Activated CD4-positive, alpha-beta T cell treated with anti-CD3 and anti-CD28 coated beads, Interleukin-2, Interleukin-4, amounts not matched to agents 100 ng/mL and 50 ng/mL, durations not matched to agents 16 hours and 8 hours (primary cell): ENCODE measurements around the gene ABI2.
A peak's percentile ranks its signal among the peaks of the same experiment; 100 is the strongest.
"Not testable (repeated sequence)": the region's sequence is repeated elsewhere in the genome, so short reads cannot be mapped to it uniquely, and the experiment has no call there.

Experiments used
- DNase-seq: peaks from one replicate; pipeline ENCODE4 v3.0.0-alpha.2; 2020; ENCODE audit warnings: low spot score

Gene ABI2

GRCh38 chr2:203327901-203328759 is at the start of gene ABI2:
Gene ABI2 (plus strand): TSS chr2:203328394. CDS start chr2:203328515, 121 bp downstream.
- DNase-seq: peak; percentile 73

GRCh38 chr2:203279288-203279687 is 48.9 kb upstream of the ABI2 start:
- DNase-seq: no peak

- no peak for DNase-seq
These were observed 47.6 kb upstream of the ABI2 start for GRCh38 chr2:203280428-203281064.

GRCh38 chr2:203282101-203282500 is 46.1 kb upstream of the ABI2 start:
- DNase-seq: no peak

GRCh38 chr2:203286532-203286931 is 41.7 kb upstream of the ABI2 start:
- no peak for DNase-seq

GRCh38 chr2:203301667-203302066 is 26.5 kb upstream of the ABI2 start:
- no peak for DNase-seq

GRCh38 chr2:203302586-203302985 is 25.6 kb upstream of the ABI2 start:
- not testable (repeated sequence) for DNase-seq

GRCh38 chr2:203310688-203311436 is 17.3 kb upstream of the ABI2 start:
- no peak for DNase-seq

GRCh38 chr2:203326356-203326755 is 1.8 kb upstream of the ABI2 start:
- DNase-seq: peak; percentile 48

- no peak for DNase-seq
These were observed 653 bp upstream of the ABI2 start for GRCh38 chr2:203327582-203327900.

- peak; percentile 41 for DNase-seq
These were observed 756 bp downstream of the ABI2 start for GRCh38 chr2:203328760-203329540.

- no peak for DNase-seq
These were observed 2.2 kb downstream of the ABI2 start for GRCh38 chr2:203330434-203330833.

- DNase-seq: no peak
These were observed 10.1 kb downstream of the ABI2 start for GRCh38 chr2:203338322-203338721.

- no peak for DNase-seq
These were observed 12.7 kb downstream of the ABI2 start for GRCh38 chr2:203340791-203341487.

- DNase-seq: no peak
These were observed 13.6 kb downstream of the ABI2 start for GRCh38 chr2:203341741-203342310.

GRCh38 chr2:203342374-203342773 is 14.2 kb downstream of the ABI2 start:
- not testable (repeated sequence) for DNase-seq

GRCh38 chr2:203344667-203345066 is 16.5 kb downstream of the ABI2 start:
- DNase-seq: no peak

- no peak for DNase-seq
These were observed 18.4 kb downstream of the ABI2 start for GRCh38 chr2:203346612-203347011.

GRCh38 chr2:203347375-203347774 is 19.2 kb downstream of the ABI2 start:
- DNase-seq: no peak

- no peak for DNase-seq
These were observed 24.5 kb downstream of the ABI2 start for GRCh38 chr2:203352604-203353255.

- no peak for DNase-seq
These were observed 26.8 kb downstream of the ABI2 start for GRCh38 chr2:203354966-203355365.
